ENCODE results near the gene TYMS.
A peak's percentile ranks its signal among the peaks of the same experiment; 100 is the strongest.

TYMS gene

GRCh38 chr18:654601-655000 is 2.9 kb upstream of the TYMS start:
- no peak for ATAC-seq
- TF ChIP-seq SNAI2 (CRISPR knock-in tag; IDR thresholded peaks at IDR 0.05), result no peak
- no peak for TF ChIP-seq GLIS3 (CRISPR knock-in tag; IDR thresholded peaks at IDR 0.05)
- no peak for TF ChIP-seq OSR1 (CRISPR knock-in tag; IDR thresholded peaks at IDR 0.05)
- no peak for TF ChIP-seq ZNF565 (CRISPR knock-in tag; conservative IDR thresholded peaks at IDR 0.05; ENCODE audit: low read depth)

- no peak for TF ChIP-seq ESRRG (CRISPR knock-in tag; IDR thresholded peaks at IDR 0.05)
- no peak for ATAC-seq
Measured at GRCh38 chr18:655445-655844, 2.0 kb upstream of the TYMS start.

- peak; percentile 95 for ATAC-seq
- TF ChIP-seq TCF4 (CRISPR knock-in tag; IDR thresholded peaks at IDR 0.05; ENCODE audit: borderline replicate concordance) (no peak), POU6F1 (CRISPR knock-in tag; IDR thresholded peaks at IDR 0.05; ENCODE audit: borderline replicate concordance, low read depth) (no peak), TSHZ2 (CRISPR knock-in tag; IDR thresholded peaks at IDR 0.05) (0 out of 2 replicates have a peak, but pooled peaks have one; percentile 11), PATZ1 (CRISPR knock-in tag; IDR thresholded peaks at IDR 0.05; ENCODE audit: borderline replicate concordance) (no peak), ZNF70 (CRISPR knock-in tag; IDR thresholded peaks at IDR 0.05) (no peak)
Measured at GRCh38 chr18:658001-658946, 821 bp downstream of the TYMS start.

- ATAC-seq, result no peak
- TF ChIP-seq ZFP3 (CRISPR knock-in tag; IDR thresholded peaks at IDR 0.05), result no peak
- no peak for TF ChIP-seq TSHZ2 (CRISPR knock-in tag; IDR thresholded peaks at IDR 0.05)
- no peak for TF ChIP-seq TOX (CRISPR knock-in tag; IDR thresholded peaks at IDR 0.05; ENCODE audit: borderline replicate concordance)
- TF ChIP-seq ZFP30 (CRISPR knock-in tag; IDR thresholded peaks at IDR 0.05), result no peak
- no peak for TF ChIP-seq SNAI2 (CRISPR knock-in tag; IDR thresholded peaks at IDR 0.05)
- TF ChIP-seq ZNF70 (CRISPR knock-in tag; IDR thresholded peaks at IDR 0.05), result no peak
- no peak for TF ChIP-seq ZNF565 (CRISPR knock-in tag; conservative IDR thresholded peaks at IDR 0.05; ENCODE audit: low read depth)
- TF ChIP-seq ISL1 (CRISPR knock-in tag; IDR thresholded peaks at IDR 0.05), result no peak
- TF ChIP-seq ZNF8 (CRISPR knock-in tag; IDR thresholded peaks at IDR 0.05), result no peak
- no peak for TF ChIP-seq CSDC2 (CRISPR knock-in tag; IDR thresholded peaks at IDR 0.05)
- no peak for TF ChIP-seq CREB5 (CRISPR knock-in tag; IDR thresholded peaks at IDR 0.05; ENCODE audit: low read depth)
Measured at GRCh38 chr18:658947-659533, 1.6 kb downstream of the TYMS start.
